ENCODE data around the gene MCOLN2.

Gene MCOLN2

GRCh38 chr1:84967666-84968065, 29.2 kb downstream of the MCOLN2 start:
- DNase-seq (ENCODE audit: extremely low read depth, low read depth): no peak
- TF ChIP-seq CTCF (IDR thresholded peaks at IDR 0.05; ENCODE audit: low read depth, low read length): no peak

DNA sequence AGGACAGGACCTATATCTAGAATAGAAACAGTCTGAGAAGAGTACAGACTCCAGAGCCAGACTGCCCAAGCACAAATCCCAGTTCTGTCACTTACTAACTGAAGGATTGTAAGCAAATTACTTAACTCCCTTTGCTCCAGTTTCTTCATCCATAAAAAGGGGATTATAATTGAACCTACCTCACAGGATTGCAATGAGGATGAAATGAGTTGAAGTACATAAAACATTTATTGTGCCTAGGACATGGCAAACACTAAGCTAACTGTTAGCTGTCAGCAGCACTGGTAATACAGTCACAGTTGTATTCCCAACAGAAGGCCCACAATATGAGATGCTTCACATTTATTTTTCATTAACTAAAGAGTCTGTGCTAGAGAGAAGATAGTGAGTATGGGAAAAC, 33.9 kb downstream of the MCOLN2 start:
- no peak for DNase-seq (ENCODE audit: extremely low read depth, low read depth)
- TF ChIP-seq CTCF (IDR thresholded peaks at IDR 0.05; ENCODE audit: low read depth, low read length): no peak

DNA sequence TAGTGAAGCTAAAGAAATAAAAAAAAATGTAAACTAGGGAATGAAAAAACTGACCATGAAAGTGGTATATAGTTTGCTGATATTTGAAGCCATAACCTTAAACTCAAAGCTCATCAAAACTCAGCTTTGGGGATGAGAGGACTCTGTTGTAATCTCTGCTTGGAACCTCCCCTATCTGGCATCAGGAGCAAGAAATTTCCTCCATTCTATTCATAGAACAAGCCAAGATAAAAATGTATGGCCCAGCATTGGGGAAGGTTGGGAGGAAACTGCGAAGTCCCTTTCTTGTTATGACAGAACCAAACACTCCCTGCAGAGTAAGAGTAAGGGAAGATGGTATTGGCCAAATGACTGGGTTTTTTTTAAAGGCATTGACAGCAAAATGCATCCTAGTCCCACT, 35.6 kb downstream of the MCOLN2 start:
- TF ChIP-seq CTCF (IDR thresholded peaks at IDR 0.05; ENCODE audit: low read depth, low read length): no peak
- DNase-seq (ENCODE audit: extremely low read depth, low read depth): no peak

GRCh38 chr1:84960371-84960770, 36.5 kb downstream of the MCOLN2 start:
- no peak for TF ChIP-seq CTCF (IDR thresholded peaks at IDR 0.05; ENCODE audit: low read depth, low read length)

DNA sequence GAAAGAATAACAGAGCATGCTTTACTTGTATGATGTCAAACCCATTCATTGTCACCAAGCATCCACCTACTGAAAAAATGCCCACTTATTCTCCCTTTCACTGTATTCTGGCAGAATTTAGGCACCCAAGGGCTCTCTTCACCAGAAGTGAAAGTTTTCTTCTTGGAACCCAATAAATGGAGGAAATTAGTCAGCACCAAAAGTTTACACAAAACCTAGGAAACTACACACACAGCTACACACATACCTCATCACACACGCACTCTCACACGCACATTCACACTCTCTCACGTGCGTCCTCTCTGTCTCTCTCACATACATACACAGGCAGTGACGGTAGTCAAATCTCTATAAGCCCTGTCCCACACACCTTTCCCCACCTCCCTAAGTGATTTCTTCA, 37.6 kb downstream of the MCOLN2 start:
- no peak for DNase-seq (ENCODE audit: extremely low read depth, low read depth)
- TF ChIP-seq CTCF (IDR thresholded peaks at IDR 0.05; ENCODE audit: low read depth, low read length): no peak

More at GRCh38 chr1:84960371-84960770, 36.5 kb downstream of the MCOLN2 start:
- no peak for DNase-seq (ENCODE audit: extremely low read depth, low read depth)

- no peak for TF ChIP-seq CTCF (IDR thresholded peaks at IDR 0.05; ENCODE audit: low read depth, low read length)
Measured at GRCh38 chr1:84957966-84958365, 38.9 kb downstream of the MCOLN2 start.

DNA sequence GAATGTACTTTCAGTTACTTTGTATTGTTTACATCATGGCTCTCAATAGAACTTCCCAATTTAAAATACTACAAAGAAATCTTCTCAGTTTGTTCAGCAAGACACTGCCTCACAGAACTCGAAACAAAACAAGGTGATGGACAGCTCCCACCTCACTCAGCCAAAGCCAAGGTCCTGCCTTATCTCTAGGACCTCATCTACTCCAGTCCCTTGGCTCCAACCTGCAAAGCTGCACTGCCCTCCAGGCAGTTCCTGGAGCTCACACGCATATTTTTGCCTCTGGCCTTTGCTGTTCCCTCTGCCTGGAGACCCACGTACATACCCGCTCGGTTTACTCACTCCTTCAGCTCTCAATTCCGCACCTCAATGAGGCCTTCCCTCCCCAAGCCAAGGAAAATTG, 40.3 kb downstream of the MCOLN2 start:
- DNase-seq (ENCODE audit: extremely low read depth, low read depth): no peak
- no peak for TF ChIP-seq CTCF (IDR thresholded peaks at IDR 0.05; ENCODE audit: low read depth, low read length)

More at GRCh38 chr1:84957966-84958365, 38.9 kb downstream of the MCOLN2 start:
- no peak for DNase-seq (ENCODE audit: extremely low read depth, low read depth)

Measured in AG09319 (cell line).